ENCODE measurements around the gene LECT2. TPM values are rescaled to one million over a fixed set of nuclear protein-coding genes. Genes with fewer than 3 reads are reported as not detected.

Gene LECT2
- total RNA-seq: not detected
- polyA plus RNA-seq: not detected

DNA sequence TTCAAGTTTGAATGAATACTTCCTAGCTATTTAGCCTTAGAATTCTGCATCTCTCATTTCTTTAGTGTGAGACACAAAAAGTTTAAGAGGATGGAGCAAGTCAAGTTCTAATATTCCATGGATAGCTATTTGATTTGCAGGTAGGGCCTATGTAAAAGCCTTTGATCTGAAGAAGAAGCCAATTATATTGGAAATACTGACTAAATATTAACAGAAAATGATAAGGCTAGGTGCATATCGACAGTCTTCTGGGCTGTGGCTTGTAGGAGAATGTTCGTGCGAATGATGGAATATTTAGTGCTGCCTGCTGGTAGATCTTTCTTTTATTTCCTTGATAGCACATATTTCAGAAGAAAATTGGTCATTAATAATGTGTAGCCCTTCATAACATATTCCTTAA, at the start of gene LECT2:
LECT2 (minus strand) TSS at position 85 of the 400 bp plus-strand sequence. CDS start 150 bp downstream, outside the sequence.
- CTCF ChIA-PET (ENCODE audit: partially characterized antibody): no interaction called here
- H3K27ac ChIP-seq (ENCODE audit: low read depth, low read length): no peak within 1 kb of the TSS
- H3K9me3 ChIP-seq (ENCODE audit: control insufficient read depth in 1 of 2, low read length in 2 of 2): no peaks in the 10 kb centered on the region
- H3K27ac Mint-ChIP-seq: no peak within 1 kb of the TSS
- no peaks in the 10 kb centered on the region for H3K36me3 Mint-ChIP-seq
- H3K4me1 ChIP-seq (ENCODE audit: insufficient read depth, low read length): no peaks in the 10 kb centered on the region
- no peak within 1 kb of the TSS for H3K4me3 Mint-ChIP-seq
- POLR2A ChIA-PET (ENCODE audit: partially characterized antibody): no interaction called here
- intact Hi-C loops (cut with micrococcal nuclease): no loop called here
- no peaks in the 10 kb centered on the region for H3K4me1 Mint-ChIP-seq
- H3K27me3 Mint-ChIP-seq: peaks cover 18 to 21% of the 10 kb centered on the region in 2 donors
- DNase-seq: no peak
- H3K36me3 ChIP-seq (ENCODE audit: insufficient read depth, low read length): no peaks in the 10 kb centered on the region
- H3K27me3 ChIP-seq (ENCODE audit: insufficient read depth, low read length): no peaks in the 10 kb centered on the region
- H3K4me3 ChIP-seq (ENCODE audit: low read length in 2 of 2): no peak within 1 kb of the TSS
- H3K9me3 Mint-ChIP-seq: no peaks in the 10 kb centered on the region

DNA sequence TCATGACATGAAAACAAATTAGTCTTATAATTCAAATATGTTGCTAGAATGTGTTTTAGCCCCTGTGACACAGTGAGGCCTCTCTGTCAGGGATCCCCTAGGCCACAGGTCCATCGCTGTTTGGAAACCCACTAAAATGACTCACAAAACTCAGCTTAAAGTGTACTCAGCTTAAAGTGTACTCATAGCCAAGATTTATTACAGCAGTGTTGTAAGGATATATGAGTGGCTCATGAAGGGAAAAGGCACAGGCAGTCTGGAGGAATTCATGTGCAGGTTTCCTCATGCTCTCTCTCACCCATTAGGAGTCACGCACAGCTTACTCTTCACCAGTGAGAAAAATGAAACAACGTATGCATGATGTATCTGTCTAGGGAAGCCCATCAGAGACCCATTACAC, 49.7 kb upstream of the LECT2 start:
- Histone ChIP-seq H3K27me3 (ENCODE audit: insufficient read depth, low read length) (no peaks in the 10 kb centered on the region), H3K4me1 (ENCODE audit: insufficient read depth, low read length) (no peaks in the 10 kb centered on the region), H3K4me3 (ENCODE audit: low read length in 2 of 2) (no peak overlapping the region), H3K9me3 (ENCODE audit: control insufficient read depth in 1 of 2, low read length in 2 of 2) (no peaks in the 10 kb centered on the region), H3K27ac (ENCODE audit: low read depth, low read length) (no peak overlapping the region), H3K36me3 (ENCODE audit: insufficient read depth, low read length) (no peaks in the 10 kb centered on the region)
- ChIA-PET POLR2A (ENCODE audit: partially characterized antibody) (interaction anchor here (1.0 kb wide), 1 partner anchor 32 kb away, joined by 3 read pairs; no protein-coding TSS in a partner anchor), CTCF (ENCODE audit: partially characterized antibody) (no interaction called here)
- intact Hi-C loops (cut with micrococcal nuclease): no loop called here
- H3K4me3 Mint-ChIP-seq: no peak overlapping the region
- H3K27me3 Mint-ChIP-seq: peaks cover 0 to 7% of the 10 kb centered on the region in 2 donors
- H3K36me3 Mint-ChIP-seq: no peaks in the 10 kb centered on the region
- no peak for DNase-seq
- no peak overlapping the region for H3K27ac Mint-ChIP-seq
- H3K9me3 Mint-ChIP-seq: peaks cover 0 to 2% (median 0%) of the 10 kb centered on the region in 8 donors
- no peaks in the 10 kb centered on the region for H3K4me1 Mint-ChIP-seq

DNA sequence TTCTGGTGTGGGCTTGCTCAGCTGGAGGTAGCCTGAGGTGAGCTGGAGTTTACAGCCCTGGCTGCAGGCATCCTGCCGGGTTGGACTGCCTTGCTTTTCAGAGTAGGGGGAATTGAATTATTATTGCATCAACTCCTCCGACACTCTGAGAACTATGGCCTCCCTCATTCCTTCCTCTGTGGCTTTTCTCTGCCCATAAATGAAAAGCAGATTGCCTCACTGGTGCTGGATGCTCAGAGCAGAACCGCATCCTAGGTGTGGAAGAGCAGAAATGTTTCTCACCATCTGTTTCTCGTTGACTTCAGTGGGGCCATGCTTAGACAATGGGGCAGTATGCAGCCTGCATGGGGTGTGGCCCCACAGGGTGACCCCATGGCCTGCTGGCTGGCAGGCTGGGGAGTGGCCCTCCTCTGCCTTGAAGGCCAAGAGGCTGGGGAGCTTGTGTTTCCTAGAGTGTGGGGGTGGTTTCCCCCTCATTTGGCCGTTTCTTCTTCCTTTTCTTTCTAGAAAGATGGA, 46.7 kb upstream of the LECT2 start:
- H3K4me3 Mint-ChIP-seq: no peak overlapping the region
- Histone ChIP-seq H3K4me3 (ENCODE audit: low read length in 2 of 2) (no peak overlapping the region), H3K9me3 (ENCODE audit: control insufficient read depth in 1 of 2, low read length in 2 of 2) (no peaks in the 10 kb centered on the region), H3K27ac (ENCODE audit: low read depth, low read length) (no peak overlapping the region), H3K4me1 (ENCODE audit: insufficient read depth, low read length) (no peaks in the 10 kb centered on the region), H3K36me3 (ENCODE audit: insufficient read depth, low read length) (no peaks in the 10 kb centered on the region), H3K27me3 (ENCODE audit: insufficient read depth, low read length) (no peaks in the 10 kb centered on the region)
- CTCF ChIA-PET (ENCODE audit: partially characterized antibody): interaction anchor here (1.2 to 1.8 kb wide), 2 partner anchors 23 to 35 kb away, joined by 4 read pairs; no protein-coding TSS in a partner anchor
- no peak for DNase-seq
- H3K36me3 Mint-ChIP-seq: no peaks in the 10 kb centered on the region
- no peaks in the 10 kb centered on the region for H3K4me1 Mint-ChIP-seq
- peaks cover 0 to 2% (median 0%) of the 10 kb centered on the region in 8 donors for H3K9me3 Mint-ChIP-seq
- H3K27me3 Mint-ChIP-seq: peaks cover 3 to 5% of the 10 kb centered on the region in 2 donors
- intact Hi-C loops (cut with micrococcal nuclease): no loop called here
- POLR2A ChIA-PET (ENCODE audit: partially characterized antibody): no interaction called here
- no peak overlapping the region for H3K27ac Mint-ChIP-seq

DNA sequence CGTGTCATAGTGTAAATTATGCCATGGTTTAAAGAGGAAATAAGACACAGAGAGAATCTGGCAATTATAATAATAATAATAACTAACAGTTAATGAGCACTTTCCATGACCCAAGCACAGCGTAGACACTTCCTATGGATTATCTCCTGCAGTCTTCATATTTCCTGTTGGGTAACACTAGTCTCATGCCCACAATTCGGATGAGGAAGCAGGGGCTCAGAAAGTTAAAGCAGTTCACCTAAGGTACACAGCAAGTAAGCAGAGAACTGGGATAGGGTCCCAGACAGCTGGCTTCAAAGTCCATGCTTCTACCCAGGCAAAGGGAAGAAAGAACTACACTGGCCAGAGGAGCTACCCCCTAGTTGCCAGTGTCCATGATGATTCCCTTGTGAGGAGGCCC, 46.1 kb upstream of the LECT2 start:
- H3K4me3 Mint-ChIP-seq: no peak overlapping the region
- no peaks in the 10 kb centered on the region for H3K4me1 Mint-ChIP-seq
- no peak overlapping the region for H3K27ac Mint-ChIP-seq
- Histone ChIP-seq H3K4me3 (ENCODE audit: low read length in 2 of 2) (no peak overlapping the region), H3K4me1 (ENCODE audit: insufficient read depth, low read length) (no peaks in the 10 kb centered on the region), H3K27me3 (ENCODE audit: insufficient read depth, low read length) (no peaks in the 10 kb centered on the region), H3K36me3 (ENCODE audit: insufficient read depth, low read length) (no peaks in the 10 kb centered on the region), H3K27ac (ENCODE audit: low read depth, low read length) (no peak overlapping the region), H3K9me3 (ENCODE audit: control insufficient read depth in 1 of 2, low read length in 2 of 2) (no peaks in the 10 kb centered on the region)
- DNase-seq: no peak
- POLR2A ChIA-PET (ENCODE audit: partially characterized antibody): no interaction called here
- CTCF ChIA-PET (ENCODE audit: partially characterized antibody): interaction anchor here (1.2 kb wide), 1 partner anchor 23 kb away, joined by 4 read pairs; no protein-coding TSS in a partner anchor
- H3K36me3 Mint-ChIP-seq: no peaks in the 10 kb centered on the region
- intact Hi-C loops (cut with micrococcal nuclease): no loop called here
- H3K27me3 Mint-ChIP-seq: peaks cover 3 to 8% of the 10 kb centered on the region in 2 donors
- H3K9me3 Mint-ChIP-seq: peaks cover 0 to 2% (median 0%) of the 10 kb centered on the region in 8 donors

- Mint-ChIP-seq H3K4me3 (no peak overlapping the region), H3K4me1 (no peaks in the 10 kb centered on the region), H3K36me3 (no peaks in the 10 kb centered on the region), H3K27me3 (peaks cover 3 to 8% of the 10 kb centered on the region in 2 donors), H3K9me3 (peaks cover 0 to 2% (median 0%) of the 10 kb centered on the region in 8 donors), H3K27ac (no peak overlapping the region)
- Histone ChIP-seq H3K9me3 (ENCODE audit: control insufficient read depth in 1 of 2, low read length in 2 of 2) (no peaks in the 10 kb centered on the region), H3K27ac (ENCODE audit: low read depth, low read length) (no peak overlapping the region), H3K4me1 (ENCODE audit: insufficient read depth, low read length) (no peaks in the 10 kb centered on the region), H3K27me3 (ENCODE audit: insufficient read depth, low read length) (no peaks in the 10 kb centered on the region), H3K4me3 (ENCODE audit: low read length in 2 of 2) (no peak overlapping the region), H3K36me3 (ENCODE audit: insufficient read depth, low read length) (no peaks in the 10 kb centered on the region)
- ChIA-PET CTCF (ENCODE audit: partially characterized antibody) (interaction anchor here (1.5 kb wide), 1 partner anchor 81 kb away, joined by 3 read pairs; no protein-coding TSS in a partner anchor), POLR2A (ENCODE audit: partially characterized antibody) (no interaction called here)
- intact Hi-C loops (cut with micrococcal nuclease): no loop called here
- no peak for DNase-seq
Measured at GRCh38 chr5:136000147-136000546, 45.4 kb upstream of the LECT2 start.

GRCh38 chr5:135999406-136000139, 44.8 kb upstream of the LECT2 start:
- H3K9me3 Mint-ChIP-seq: peaks cover 0 to 3% (median 0%) of the 10 kb centered on the region in 8 donors
- H3K27ac ChIP-seq (ENCODE audit: low read depth, low read length): no peak overlapping the region
- CTCF ChIA-PET (ENCODE audit: partially characterized antibody): interaction anchor here (1.1 to 1.5 kb wide), 2 partner anchors 22 to 82 kb away, joined by 3 read pairs; no protein-coding TSS in a partner anchor

DNA sequence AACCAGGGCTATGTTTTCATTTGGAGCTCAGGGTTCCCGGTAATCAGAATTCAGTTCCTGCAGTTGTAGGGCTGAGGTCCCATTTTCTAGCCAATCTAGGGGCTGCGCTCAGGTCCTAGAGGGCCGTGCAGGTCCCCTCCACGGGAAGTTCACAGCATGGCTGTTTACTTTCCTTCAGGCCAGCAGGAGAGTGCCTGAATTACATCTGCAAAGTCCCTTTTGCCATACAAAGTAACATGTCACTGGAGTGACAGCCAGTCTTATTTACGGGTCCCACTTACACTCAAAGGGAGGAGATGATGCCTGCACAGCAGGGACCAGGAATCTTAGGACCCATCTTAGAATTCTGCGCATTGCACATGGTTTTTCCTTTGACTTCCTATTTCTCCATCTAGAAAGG, 44.1 kb upstream of the LECT2 start:
- POLR2A ChIA-PET (ENCODE audit: partially characterized antibody): no interaction called here

More at GRCh38 chr5:135999406-136000139, 44.8 kb upstream of the LECT2 start:
- no peak overlapping the region for H3K4me3 ChIP-seq (ENCODE audit: low read length in 2 of 2)
- Mint-ChIP-seq H3K4me3 (no peak overlapping the region), H3K36me3 (no peaks in the 10 kb centered on the region), H3K4me1 (no peaks in the 10 kb centered on the region), H3K27me3 (peaks cover 6 to 8% of the 10 kb centered on the region in 2 donors), H3K27ac (peak overlapping the region in 1 of 7 donors; percentile 11)
- POLR2A ChIA-PET (ENCODE audit: partially characterized antibody): no interaction called here
- no peaks in the 10 kb centered on the region for H3K27me3 ChIP-seq (ENCODE audit: insufficient read depth, low read length)
- intact Hi-C loops (cut with micrococcal nuclease): no loop called here
- H3K4me1 ChIP-seq (ENCODE audit: insufficient read depth, low read length): no peaks in the 10 kb centered on the region
- no peaks in the 10 kb centered on the region for H3K36me3 ChIP-seq (ENCODE audit: insufficient read depth, low read length)
- H3K9me3 ChIP-seq (ENCODE audit: control insufficient read depth in 1 of 2, low read length in 2 of 2): no peaks in the 10 kb centered on the region
- no peak for DNase-seq

More for the DNA sequence above, 44.1 kb upstream of the LECT2 start:
- CTCF ChIA-PET (ENCODE audit: partially characterized antibody): interaction anchor here (1.1 to 1.5 kb wide), 2 partner anchors 21 to 83 kb away, joined by 3 read pairs; no protein-coding TSS in a partner anchor
- peaks cover 6 to 8% of the 10 kb centered on the region in 2 donors for H3K27me3 Mint-ChIP-seq
- no peak overlapping the region for H3K4me3 Mint-ChIP-seq
- H3K9me3 ChIP-seq (ENCODE audit: control insufficient read depth in 1 of 2, low read length in 2 of 2): no peaks in the 10 kb centered on the region
- no peaks in the 10 kb centered on the region for H3K36me3 Mint-ChIP-seq
- peaks cover 0 to 3% (median 0%) of the 10 kb centered on the region in 8 donors for H3K9me3 Mint-ChIP-seq
- H3K36me3 ChIP-seq (ENCODE audit: insufficient read depth, low read length): no peaks in the 10 kb centered on the region
- H3K4me1 ChIP-seq (ENCODE audit: insufficient read depth, low read length): no peaks in the 10 kb centered on the region
- no peak overlapping the region for H3K4me3 ChIP-seq (ENCODE audit: low read length in 2 of 2)
- H3K4me1 Mint-ChIP-seq: no peaks in the 10 kb centered on the region
- intact Hi-C loops (cut with micrococcal nuclease): no loop called here
- H3K27me3 ChIP-seq (ENCODE audit: insufficient read depth, low read length): no peaks in the 10 kb centered on the region
- peak overlapping the region in 1 of 7 donors; percentile 11 for H3K27ac Mint-ChIP-seq
- DNase-seq: no peak
- no peak overlapping the region for H3K27ac ChIP-seq (ENCODE audit: low read depth, low read length)

All from CD4-positive, alpha-beta memory T cell (primary cell).